K562 (cell line): ENCODE results near the gene FCRL6. TPM values are rescaled to one million over a fixed set of nuclear protein-coding genes. Genes with fewer than 3 reads are reported as not detected.

Source experiments
- C11orf30 ChIP-seq: fragments of 450-650 bp; IDR thresholded peaks from 2 replicates; pipeline ENCODE4 v1.6.1; 2016; ENCODE audit warnings: low read depth, mild to moderate bottlenecking
- JUN ChIP-seq, 2 experiments: sonication (generic) in 1 of 2; formaldehyde crosslinking in 1 of 2; IDR thresholded peaks; 2 replicates each; pipeline versions ENCODE4 v1.6.1 to v1.8.0; 2012 to 2022; ENCODE audit warnings: borderline replicate concordance in 2 of 2, mild to moderate bottlenecking in 2 of 2, improper control_type of control experiment in 1 of 2, low read depth in 1 of 2, low read length in 1 of 2, missing genetic modification reagents in 1 of 2
- POLR2H ChIP-seq: IDR thresholded peaks from 2 replicates; pipeline ENCODE4 v1.6.1; 2016; ENCODE audit warnings: missing genetic modification characterization, low read depth, mild to moderate bottlenecking, control low read depth, missing compliant biosample characterization, moderate library complexity
- STAT5B ChIP-seq: fragments of 250-450 bp; sonication (Bioruptor Pico); IDR thresholded peaks from 2 replicates; pipeline ENCODE4 v1.8.0; 2021; ENCODE audit warnings: mild to moderate bottlenecking, inconsistent platforms
- ZZZ3 ChIP-seq: fragments of 450-650 bp; IDR thresholded peaks from 2 replicates; pipeline ENCODE4 v1.6.1; 2016; ENCODE audit warnings: antibody characterized with exemption, mild to moderate bottlenecking, moderate library complexity
- polyA plus RNA-seq, 8 experiments: library from polyadenylated mRNA; depleted of rRNA in 4 of 8; stranded (reverse) in 5 of 8; unstranded in 3 of 8; fragments of >200 nt; fragmentation: Nextera tagmentation in 2 of 8; fragmentation: Illumina TruSeq in 1 of 8; extraction: Ambion mirVana in 2 of 8; extraction: Trizol in 1 of 8; gene quantifications; 2 replicates each; pipeline versions ENCODE4 v1.2.1 to v1.2.3, GENCODE V29; 2011 to 2014; ENCODE audit warnings: inconsistent platforms in 1 of 8, missing spikeins in 1 of 8
- total RNA-seq, 7 experiments: library from RNA; depleted of rRNA in 6 of 7; stranded (reverse); fragments of >200 nt in 6 of 7; fragmentation: Illumina TruSeq in 2 of 7; extraction: Trizol in 2 of 7; gene quantifications; 2 replicates each; pipeline versions ENCODE4 v1.2.1 to v1.2.3, GENCODE V29; 2011 to 2021; ENCODE audit warnings: low replicate concordance in 1 of 7
- TF ChIP-seq, protein P1 (sequence below): fragments of 450-650 bp; IDR thresholded peaks from 2 replicates; pipeline ENCODE4 v1.6.1; 2018; ENCODE audit warnings: mild to moderate bottlenecking, low read depth; ENCODE audit not compliant: partially characterized antibody
- TF ChIP-seq, protein P2 (sequence below): fragments of 250-450 bp; sonication (Bioruptor Pico); IDR thresholded peaks from 2 replicates; pipeline ENCODE4 v1.5.0; 2021; ENCODE audit warnings: mild to moderate bottlenecking, borderline replicate concordance
- TF ChIP-seq, protein P3 (sequence below): fragments of 250-450 bp; sonication (Bioruptor Pico); IDR thresholded peaks from 2 replicates; pipeline ENCODE4 v1.4.0; 2020
- TF ChIP-seq, protein P4 (sequence below): fragments of 200-400 bp; formaldehyde crosslinking; IDR thresholded peaks from 2 replicates; pipeline ENCODE4 v1.6.1; 2017; ENCODE audit warnings: mild to moderate bottlenecking, low read depth, low read length, moderate library complexity
- TF ChIP-seq, protein P5 (sequence below): fragments of 450-650 bp; formaldehyde crosslinking; IDR thresholded peaks from 2 replicates; pipeline ENCODE4 v1.4.0; 2020; ENCODE audit warnings: mild to moderate bottlenecking, moderate library complexity

FCRL6 gene
- total and polyA plus RNA-seq, 9 of the 15 experiments (the other 6 are each of a cell fraction or from before 2014, with no cell fraction given): not detected

DNA sequence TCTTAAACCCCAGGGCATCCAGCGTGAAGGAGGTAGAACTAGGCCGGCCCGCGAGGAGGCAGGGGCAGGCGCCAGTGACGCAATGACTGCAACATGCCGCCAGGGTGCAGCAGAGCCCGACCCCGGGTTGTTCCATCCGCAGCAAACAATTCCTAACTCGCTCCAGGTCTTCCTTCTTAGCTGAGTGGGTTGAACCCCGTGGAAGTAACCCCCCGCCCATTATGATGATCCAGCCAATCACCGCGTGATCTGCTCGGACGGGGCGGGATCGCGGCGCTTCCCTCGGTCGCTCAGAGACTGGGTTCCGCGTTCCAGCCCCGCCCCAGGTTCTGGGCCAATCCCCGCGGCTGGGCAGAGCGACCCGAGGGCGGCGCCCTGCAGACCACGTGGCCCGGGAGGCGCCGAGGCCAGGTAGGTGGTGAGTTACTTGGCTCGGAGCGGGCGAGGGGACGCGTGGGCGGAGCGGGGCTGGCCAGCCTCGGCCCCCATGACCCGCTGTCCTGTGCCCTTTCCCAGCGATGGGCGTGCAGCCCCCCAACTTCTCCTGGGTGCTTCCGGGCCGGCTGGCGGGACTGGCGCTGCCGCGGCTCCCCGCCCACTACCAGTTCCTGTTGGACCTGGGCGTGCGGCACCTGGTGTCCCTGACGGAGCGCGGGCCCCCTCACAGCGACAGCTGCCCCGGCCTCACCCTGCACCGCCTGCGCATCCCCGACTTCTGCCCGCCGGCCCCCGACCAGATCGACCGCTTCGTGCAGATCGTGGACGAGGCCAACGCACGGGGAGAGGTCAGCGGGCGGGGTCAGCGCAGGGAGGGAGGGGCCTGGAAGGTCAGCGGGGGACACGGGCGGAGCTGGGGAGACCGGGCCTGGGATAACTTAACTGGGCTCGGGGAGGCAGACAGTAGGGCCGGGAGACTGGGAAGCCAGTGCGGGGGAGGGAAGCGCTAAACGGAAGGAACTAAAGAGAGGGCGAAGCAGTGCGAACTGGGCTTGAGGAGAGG is 21.3 kb upstream of the FCRL6 start, which contains the start of gene DUSP23 (continued):
- TF ChIP-seq, protein P1, sequence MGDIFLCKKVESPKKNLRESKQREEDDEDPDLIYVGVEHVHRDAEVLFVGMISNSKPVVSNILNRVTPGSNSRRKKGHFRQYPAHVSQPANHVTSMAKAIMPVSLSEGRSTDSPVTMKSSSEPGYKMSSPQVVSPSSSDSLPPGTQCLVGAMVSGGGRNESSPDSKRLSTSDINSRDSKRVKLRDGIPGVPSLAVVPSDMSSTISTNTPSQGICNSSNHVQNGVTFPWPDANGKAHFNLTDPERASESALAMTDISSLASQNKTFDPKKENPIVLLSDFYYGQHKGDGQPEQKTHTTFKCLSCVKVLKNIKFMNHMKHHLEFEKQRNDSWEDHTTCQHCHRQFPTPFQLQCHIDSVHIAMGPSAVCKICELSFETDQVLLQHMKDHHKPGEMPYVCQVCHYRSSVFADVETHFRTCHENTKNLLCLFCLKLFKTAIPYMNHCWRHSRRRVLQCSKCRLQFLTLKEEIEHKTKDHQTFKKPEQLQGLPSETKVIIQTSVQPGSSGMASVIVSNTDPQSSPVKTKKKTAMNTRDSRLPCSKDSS: no peak
- TF ChIP-seq C11orf30 (peak; percentile 57; the same call in 1 of the 2 replicates), POLR2H (no peak), JUN (IDR thresholded peaks at IDR 0.05; ENCODE audit: borderline replicate concordance, low read depth, low read length) (peak; percentile 69; the same call in 1 of the 2 replicates), JUN (CRISPR knock-in tag; IDR thresholded peaks at IDR 0.05; ENCODE audit: borderline replicate concordance) (no peak), ZZZ3 (no peak), STAT5B (CRISPR knock-in tag) (no peak)
- TF ChIP-seq, protein P2, sequence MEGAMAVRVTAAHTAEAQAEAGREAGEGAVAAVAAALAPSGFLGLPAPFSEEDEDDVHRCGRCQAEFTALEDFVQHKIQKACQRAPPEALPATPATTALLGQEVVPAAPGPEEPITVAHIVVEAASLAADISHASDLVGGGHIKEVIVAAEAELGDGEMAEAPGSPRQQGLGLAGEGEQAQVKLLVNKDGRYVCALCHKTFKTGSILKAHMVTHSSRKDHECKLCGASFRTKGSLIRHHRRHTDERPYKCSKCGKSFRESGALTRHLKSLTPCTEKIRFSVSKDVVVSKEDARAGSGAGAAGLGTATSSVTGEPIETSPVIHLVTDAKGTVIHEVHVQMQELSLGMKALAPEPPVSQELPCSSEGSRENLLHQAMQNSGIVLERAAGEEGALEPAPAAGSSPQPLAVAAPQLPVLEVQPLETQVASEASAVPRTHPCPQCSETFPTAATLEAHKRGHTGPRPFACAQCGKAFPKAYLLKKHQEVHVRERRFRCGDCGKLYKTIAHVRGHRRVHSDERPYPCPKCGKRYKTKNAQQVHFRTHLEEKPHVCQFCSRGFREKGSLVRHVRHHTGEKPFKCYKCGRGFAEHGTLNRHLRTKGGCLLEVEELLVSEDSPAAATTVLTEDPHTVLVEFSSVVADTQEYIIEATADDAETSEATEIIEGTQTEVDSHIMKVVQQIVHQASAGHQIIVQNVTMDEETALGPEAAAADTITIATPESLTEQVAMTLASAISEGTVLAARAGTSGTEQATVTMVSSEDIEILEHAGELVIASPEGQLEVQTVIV (CRISPR knock-in tag): no peak
- TF ChIP-seq, protein P3, sequence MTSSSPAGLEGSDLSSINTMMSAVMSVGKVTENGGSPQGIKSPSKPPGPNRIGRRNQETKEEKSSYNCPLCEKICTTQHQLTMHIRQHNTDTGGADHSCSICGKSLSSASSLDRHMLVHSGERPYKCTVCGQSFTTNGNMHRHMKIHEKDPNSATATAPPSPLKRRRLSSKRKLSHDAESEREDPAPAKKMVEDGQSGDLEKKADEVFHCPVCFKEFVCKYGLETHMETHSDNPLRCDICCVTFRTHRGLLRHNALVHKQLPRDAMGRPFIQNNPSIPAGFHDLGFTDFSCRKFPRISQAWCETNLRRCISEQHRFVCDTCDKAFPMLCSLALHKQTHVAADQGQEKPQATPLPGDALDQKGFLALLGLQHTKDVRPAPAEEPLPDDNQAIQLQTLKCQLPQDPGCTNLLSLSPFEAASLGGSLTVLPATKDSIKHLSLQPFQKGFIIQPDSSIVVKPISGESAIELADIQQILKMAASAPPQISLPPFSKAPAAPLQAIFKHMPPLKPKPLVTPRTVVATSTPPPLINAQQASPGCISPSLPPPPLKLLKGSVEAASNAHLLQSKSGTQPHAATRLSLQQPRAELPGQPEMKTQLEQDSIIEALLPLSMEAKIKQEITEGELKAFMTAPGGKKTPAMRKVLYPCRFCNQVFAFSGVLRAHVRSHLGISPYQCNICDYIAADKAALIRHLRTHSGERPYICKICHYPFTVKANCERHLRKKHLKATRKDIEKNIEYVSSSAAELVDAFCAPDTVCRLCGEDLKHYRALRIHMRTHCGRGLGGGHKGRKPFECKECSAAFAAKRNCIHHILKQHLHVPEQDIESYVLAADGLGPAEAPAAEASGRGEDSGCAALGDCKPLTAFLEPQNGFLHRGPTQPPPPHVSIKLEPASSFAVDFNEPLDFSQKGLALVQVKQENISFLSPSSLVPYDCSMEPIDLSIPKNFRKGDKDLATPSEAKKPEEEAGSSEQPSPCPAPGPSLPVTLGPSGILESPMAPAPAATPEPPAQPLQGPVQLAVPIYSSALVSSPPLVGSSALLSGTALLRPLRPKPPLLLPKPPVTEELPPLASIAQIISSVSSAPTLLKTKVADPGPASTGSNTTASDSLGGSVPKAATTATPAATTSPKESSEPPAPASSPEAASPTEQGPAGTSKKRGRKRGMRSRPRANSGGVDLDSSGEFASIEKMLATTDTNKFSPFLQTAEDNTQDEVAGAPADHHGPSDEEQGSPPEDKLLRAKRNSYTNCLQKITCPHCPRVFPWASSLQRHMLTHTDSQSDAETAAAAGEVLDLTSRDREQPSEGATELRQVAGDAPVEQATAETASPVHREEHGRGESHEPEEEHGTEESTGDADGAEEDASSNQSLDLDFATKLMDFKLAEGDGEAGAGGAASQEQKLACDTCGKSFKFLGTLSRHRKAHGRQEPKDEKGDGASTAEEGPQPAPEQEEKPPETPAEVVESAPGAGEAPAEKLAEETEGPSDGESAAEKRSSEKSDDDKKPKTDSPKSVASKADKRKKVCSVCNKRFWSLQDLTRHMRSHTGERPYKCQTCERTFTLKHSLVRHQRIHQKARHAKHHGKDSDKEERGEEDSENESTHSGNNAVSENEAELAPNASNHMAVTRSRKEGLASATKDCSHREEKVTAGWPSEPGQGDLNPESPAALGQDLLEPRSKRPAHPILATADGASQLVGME (CRISPR knock-in tag): peak; percentile 54; the same call in 1 of the 2 replicates
- TF ChIP-seq, protein P4, sequence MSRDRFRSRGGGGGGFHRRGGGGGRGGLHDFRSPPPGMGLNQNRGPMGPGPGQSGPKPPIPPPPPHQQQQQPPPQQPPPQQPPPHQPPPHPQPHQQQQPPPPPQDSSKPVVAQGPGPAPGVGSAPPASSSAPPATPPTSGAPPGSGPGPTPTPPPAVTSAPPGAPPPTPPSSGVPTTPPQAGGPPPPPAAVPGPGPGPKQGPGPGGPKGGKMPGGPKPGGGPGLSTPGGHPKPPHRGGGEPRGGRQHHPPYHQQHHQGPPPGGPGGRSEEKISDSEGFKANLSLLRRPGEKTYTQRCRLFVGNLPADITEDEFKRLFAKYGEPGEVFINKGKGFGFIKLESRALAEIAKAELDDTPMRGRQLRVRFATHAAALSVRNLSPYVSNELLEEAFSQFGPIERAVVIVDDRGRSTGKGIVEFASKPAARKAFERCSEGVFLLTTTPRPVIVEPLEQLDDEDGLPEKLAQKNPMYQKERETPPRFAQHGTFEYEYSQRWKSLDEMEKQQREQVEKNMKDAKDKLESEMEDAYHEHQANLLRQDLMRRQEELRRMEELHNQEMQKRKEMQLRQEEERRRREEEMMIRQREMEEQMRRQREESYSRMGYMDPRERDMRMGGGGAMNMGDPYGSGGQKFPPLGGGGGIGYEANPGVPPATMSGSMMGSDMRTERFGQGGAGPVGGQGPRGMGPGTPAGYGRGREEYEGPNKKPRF: no peak
- TF ChIP-seq, protein P5, sequence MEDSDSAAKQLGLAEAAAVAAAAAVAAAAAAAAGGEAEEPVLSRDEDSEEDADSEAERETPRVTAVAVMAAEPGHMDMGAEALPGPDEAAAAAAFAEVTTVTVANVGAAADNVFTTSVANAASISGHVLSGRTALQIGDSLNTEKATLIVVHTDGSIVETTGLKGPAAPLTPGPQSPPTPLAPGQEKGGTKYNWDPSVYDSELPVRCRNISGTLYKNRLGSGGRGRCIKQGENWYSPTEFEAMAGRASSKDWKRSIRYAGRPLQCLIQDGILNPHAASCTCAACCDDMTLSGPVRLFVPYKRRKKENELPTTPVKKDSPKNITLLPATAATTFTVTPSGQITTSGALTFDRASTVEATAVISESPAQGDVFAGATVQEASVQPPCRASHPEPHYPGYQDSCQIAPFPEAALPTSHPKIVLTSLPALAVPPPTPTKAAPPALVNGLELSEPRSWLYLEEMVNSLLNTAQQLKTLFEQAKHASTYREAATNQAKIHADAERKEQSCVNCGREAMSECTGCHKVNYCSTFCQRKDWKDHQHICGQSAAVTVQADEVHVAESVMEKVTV (CRISPR knock-in tag): peak; percentile 82
